HepG2 (cell line): ENCODE results near the gene ATP5MK. TPM values are rescaled to one million over a fixed set of nuclear protein-coding genes. Genes with fewer than 3 reads are reported as not detected.

ENCODE experiments used
- ATAC-seq: fragments of 200-7000 bp; cut with Tn5 transposase; 3 replicates; pipeline ENCODE4 v1.9.1; 2020; ENCODE audit warnings: mild to moderate bottlenecking, moderate library complexity
- BruUV-seq: library from RNA; stranded (reverse); fragments of 400-500 nt; replicated peaks from 2 replicates; lab custom pipeline; 2021; lab: Mats Ljungman, UMichigan
- CTCF ChIA-PET: fragments of 300-600 bp; formaldehyde crosslinking; extraction: SDS; loops from one replicate; lab custom pipeline; 2021; ENCODE audit warnings: low total read pairs, inconsistent platforms, low intra/inter-chr PET ratio; lab: Yijun Ruan, JAX
- POLR2A ChIA-PET: fragments of 350-600 bp; sonication (Branson Sonifier 250); formaldehyde crosslinking; loops from one replicate; lab custom pipeline; 2020; ENCODE audit warnings: antibody characterized with exemption, inconsistent platforms; lab: Yijun Ruan, JAX
- DNase-seq: peaks from one replicate; pipeline ENCODE4 v3.0.0-alpha.2; 2015; ENCODE audit warnings: low spot score
- FAIRE-seq: peaks from 3 replicates; lab custom pipeline; 2011; peaks lifted over from hg19 to GRCh38; lab: Jason Lieb, UNC
- H2AFZ ChIP-seq: one replicate; pipeline ENCODE4 v1.6.1; 2011; ENCODE audit warnings: low read length, inconsistent platforms
- H3K27ac ChIP-seq: fragments of 300-600 bp; 3 replicates; pipeline ENCODE4 v1.8.0; 2011; ENCODE audit warnings: mixed run types, mild to moderate bottlenecking, mixed read lengths, low read length, inconsistent platforms; ENCODE audit not compliant: insufficient read depth; ENCODE audit errors: extremely low read length
- H3K27me3 ChIP-seq, 2 experiments: fragments of 200-600 bp in 1 of 2; 2 replicates in 1 of 2; 3 replicates in 1 of 2; pipeline versions ENCODE4 v1.6.0 to v1.8.0; 2011; ENCODE audit warnings: low read length in 2 of 2, mild to moderate bottlenecking in 2 of 2, moderate library complexity in 2 of 2, inconsistent platforms in 1 of 2; ENCODE audit not compliant: insufficient read depth in 2 of 2, control insufficient read depth in 1 of 2
- H3K36me3 ChIP-seq, 2 experiments: fragments of 200-600 bp in 1 of 2; replicated peaks in 1 of 2; 2 replicates in 1 of 2; 3 replicates in 1 of 2; pipeline versions ENCODE4 v1.5.1 to v1.8.0; 2011; ENCODE audit warnings: low read length in 2 of 2, inconsistent platforms in 1 of 2; ENCODE audit not compliant: insufficient read depth in 2 of 2, control insufficient read depth in 1 of 2
- H3K4me1 ChIP-seq: 2 replicates; pipeline ENCODE4 v1.5.1; 2012; ENCODE audit warnings: low read length, inconsistent platforms; ENCODE audit not compliant: insufficient read depth
- H3K4me2 ChIP-seq: 2 replicates; pipeline ENCODE4 v1.6.0; 2011; ENCODE audit warnings: low read depth, low read length, inconsistent platforms
- H3K4me3 ChIP-seq, 3 experiments: fragments of 200-600 bp in 1 of 3; sonication (generic), shearing (Covaris generic) in 1 of 3; replicated peaks in 1 of 3; 2 replicates each; pipeline ENCODE4 v1.5.1; 2011 to 2016; ENCODE audit warnings: low read length in 3 of 3, inconsistent platforms in 2 of 3, low read depth in 2 of 3, mild to moderate bottlenecking in 2 of 3, control low read depth in 1 of 3, mixed read lengths in 1 of 3; ENCODE audit not compliant: insufficient read depth in 1 of 3
- H3K79me2 ChIP-seq: one replicate; pipeline ENCODE4 v1.6.1; 2011; ENCODE audit warnings: low read length, inconsistent platforms; ENCODE audit not compliant: insufficient read depth
- H3K9ac ChIP-seq: 2 replicates; pipeline ENCODE4 v1.6.0; 2011; ENCODE audit warnings: mild to moderate bottlenecking, low read depth, low read length, inconsistent platforms; ENCODE audit not compliant: insufficient read depth
- H3K9me3 ChIP-seq: 2 replicates; pipeline ENCODE4 v1.5.1; 2012; ENCODE audit warnings: mild to moderate bottlenecking, low read length
- H4K20me1 ChIP-seq: 2 replicates; pipeline ENCODE4 v1.6.0; 2011; ENCODE audit warnings: inconsistent platforms, mild to moderate bottlenecking, low read length, moderate library complexity; ENCODE audit not compliant: insufficient read depth
- GATA4 ChIP-seq: sonication (generic); IDR thresholded peaks from 2 replicates; pipeline ENCODE4 v1.6.1; 2016; ENCODE audit warnings: antibody characterized with exemption, low read depth, borderline replicate concordance
- GLI4 ChIP-seq: sonication (generic); formaldehyde crosslinking; IDR thresholded peaks from 2 replicates; pipeline ENCODE4 v1.5.1; 2020; ENCODE audit warnings: missing genetic modification reagents, mild to moderate bottlenecking, moderate library complexity, borderline replicate concordance
- MBNL3 ChIP-seq: fragments of 250-450 bp; sonication (Bioruptor Pico); conservative IDR thresholded peaks from 2 replicates; pipeline ENCODE4 v1.8.0; 2022; ENCODE audit warnings: mild to moderate bottlenecking, inconsistent platforms
- PCBP2 ChIP-seq: fragments of 200-400 bp; formaldehyde crosslinking; optimal IDR thresholded peaks from 2 replicates; pipeline ENCODE3; 2018; ENCODE audit warnings: low read length, low read depth; ENCODE audit not compliant: poor library complexity, severe bottlenecking
- PHF20 ChIP-seq: sonication (generic); formaldehyde crosslinking; IDR thresholded peaks from 2 replicates; pipeline ENCODE4 v1.5.0; 2020; ENCODE audit warnings: mild to moderate bottlenecking, missing genetic modification reagents
- RBAK ChIP-seq: sonication (generic); formaldehyde crosslinking; IDR thresholded peaks from 2 replicates; pipeline ENCODE4 v1.5.1; 2020; ENCODE audit warnings: mild to moderate bottlenecking, missing genetic modification reagents
- TBX3 ChIP-seq: fragments of 450-650 bp; IDR thresholded peaks from 2 replicates; pipeline ENCODE4 v1.6.1; 2017; ENCODE audit warnings: antibody characterized with exemption, mild to moderate bottlenecking, inconsistent platforms, borderline replicate concordance
- ZBTB37 ChIP-seq: sonication (generic); formaldehyde crosslinking; IDR thresholded peaks from 2 replicates; pipeline ENCODE4 v1.4.0; 2020; ENCODE audit warnings: mild to moderate bottlenecking, missing genetic modification reagents
- ZBTB4 ChIP-seq: sonication (generic); formaldehyde crosslinking; IDR thresholded peaks from 2 replicates; pipeline ENCODE4 v1.4.0; 2020; ENCODE audit warnings: missing genetic modification reagents, mild to moderate bottlenecking, borderline replicate concordance
- ZMYM2 ChIP-seq: sonication (generic); formaldehyde crosslinking; IDR thresholded peaks from 2 replicates; pipeline ENCODE4 v1.8.0; 2022; ENCODE audit warnings: mild to moderate bottlenecking, missing genetic modification reagents
- WGBS: methylation state at CpG from one replicate; pipeline ENCODE4 v1.1.6; 2017; ENCODE audit warnings: low lambda C conversion rate; 5-methylcytosine and 5-hydroxymethylcytosine counted together
- in situ Hi-C: cut with HindIII; loops from 2 replicates; pipeline ENCODE4 v1.10.0; 2017; ENCODE audit warnings: low pct_unique_long_range_greater_than_20kb; ENCODE audit not compliant: extremely low pct_ligation_motif_present
- intact Hi-C: fragments of 100-400 bp; cut with micrococcal nuclease; formaldehyde crosslinking; loops from one replicate; pipeline ENCODE4 v1.10.0; 2022; ENCODE audit not compliant: unreplicated experiment
- polyA plus RNA-seq, 8 experiments: library from polyadenylated mRNA; depleted of rRNA in 3 of 8; stranded (reverse) in 7 of 8; unstranded in 1 of 8; fragments of >200 nt; fragmentation: Illumina TruSeq in 4 of 8; extraction: Trizol in 4 of 8; gene quantifications; 2 replicates each; pipeline versions ENCODE4 v1.2.1 to v1.2.3, GENCODE V29; 2011 to 2016; ENCODE audit warnings: low read depth in 4 of 8, missing spikeins in 1 of 8, mixed read lengths in 1 of 8; ENCODE audit not compliant: insufficient read depth in 1 of 8
- total RNA-seq, 5 experiments: library from RNA; depleted of rRNA; stranded (reverse); fragments of >200 nt; fragmentation: Illumina TruSeq; extraction: Trizol; gene quantifications; 2 replicates each; pipeline ENCODE4 v1.2.3, GENCODE V29; 2016; ENCODE audit warnings: low read depth in 1 of 5
- TF ChIP-seq, protein P1 (sequence below): sonication (generic); formaldehyde crosslinking; IDR thresholded peaks from 2 replicates; pipeline ENCODE4 v1.5.1; 2020; ENCODE audit warnings: missing genetic modification reagents, mild to moderate bottlenecking, borderline replicate concordance
- TF ChIP-seq, protein P2 (sequence below): sonication (generic); formaldehyde crosslinking; IDR thresholded peaks from 2 replicates; pipeline ENCODE4 v1.5.0; 2020; ENCODE audit warnings: missing genetic modification reagents, mild to moderate bottlenecking, borderline replicate concordance

Gene ATP5MK
- total and polyA plus RNA-seq, 2 of the 13 experiments (the other 11 are each of a cell fraction or from before 2014, with no cell fraction given) = 312 to 517 TPM

GRCh38 chr10:103442031-103442461 is 45.8 kb upstream of the ATP5MK start:
- Histone ChIP-seq H3K27ac (no peak overlapping the region), H3K9ac (no peak overlapping the region), H2AFZ (no peak overlapping the region), H3K79me2 (no peaks in the 10 kb centered on the region), H3K4me1 (peaks cover 21% of the 10 kb centered on the region), H3K27me3 (no peaks in the 10 kb centered on the region), H3K4me3 (no peak overlapping the region), H4K20me1 (no peaks in the 10 kb centered on the region), H3K36me3 (peaks cover 43 to 81% of the 10 kb centered on the region in 2 experiments), H3K9me3 (no peaks in the 10 kb centered on the region), H3K4me2 (no peak overlapping the region)
- TF ChIP-seq GLI4 (CRISPR knock-in tag) (no peak), ZBTB4 (CRISPR knock-in tag) (no peak), RBAK (no peak), GATA4 (no peak), PHF20 (CRISPR knock-in tag) (no peak), ZBTB37 (no peak), TBX3 (no peak), PCBP2 (no peak), MBNL3 (CRISPR knock-in tag) (no peak), ZMYM2 (CRISPR knock-in tag) (no peak)
- TF ChIP-seq, protein P1, sequence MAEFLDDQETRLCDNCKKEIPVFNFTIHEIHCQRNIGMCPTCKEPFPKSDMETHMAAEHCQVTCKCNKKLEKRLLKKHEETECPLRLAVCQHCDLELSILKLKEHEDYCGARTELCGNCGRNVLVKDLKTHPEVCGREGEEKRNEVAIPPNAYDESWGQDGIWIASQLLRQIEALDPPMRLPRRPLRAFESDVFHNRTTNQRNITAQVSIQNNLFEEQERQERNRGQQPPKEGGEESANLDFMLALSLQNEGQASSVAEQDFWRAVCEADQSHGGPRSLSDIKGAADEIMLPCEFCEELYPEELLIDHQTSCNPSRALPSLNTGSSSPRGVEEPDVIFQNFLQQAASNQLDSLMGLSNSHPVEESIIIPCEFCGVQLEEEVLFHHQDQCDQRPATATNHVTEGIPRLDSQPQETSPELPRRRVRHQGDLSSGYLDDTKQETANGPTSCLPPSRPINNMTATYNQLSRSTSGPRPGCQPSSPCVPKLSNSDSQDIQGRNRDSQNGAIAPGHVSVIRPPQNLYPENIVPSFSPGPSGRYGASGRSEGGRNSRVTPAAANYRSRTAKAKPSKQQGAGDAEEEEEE (CRISPR knock-in tag) = no peak
- TF ChIP-seq, protein P2, sequence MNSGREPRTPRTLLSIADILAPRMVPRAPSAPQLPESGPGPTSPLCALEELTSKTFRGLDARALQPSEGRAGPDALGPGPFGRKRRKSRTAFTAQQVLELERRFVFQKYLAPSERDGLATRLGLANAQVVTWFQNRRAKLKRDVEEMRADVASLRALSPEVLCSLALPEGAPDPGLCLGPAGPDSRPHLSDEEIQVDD (CRISPR knock-in tag) = no peak
- FAIRE-seq (no peak), ATAC-seq (no peak), DNase-seq (no peak)
- BruUV-seq = no TSS peak
- in situ Hi-C loops = no loop called here
- POLR2A ChIA-PET = interaction anchor here (0.8 kb wide), 1 partner anchor 11 kb away, joined by 3 read pairs; no protein-coding TSS in a partner anchor
- CTCF ChIA-PET = no interaction called here
- 98% methylated on average over 10 of the region's 13 CpGs for WGBS
- intact Hi-C loops = no loop called here
